Muscle of leg (tissue), 11 donors: ENCODE data around the gene TLE3. TPM values are rescaled to one million over a fixed set of nuclear protein-coding genes. Genes with fewer than 3 reads are reported as not detected.
"Not testable (repeated sequence)": the region's sequence is repeated elsewhere in the genome, so short reads cannot be mapped to it uniquely, and the experiment has no call there.

Experiments
- DNase-seq: peaks from one replicate; pipeline ENCODE4 v3.0.0; 2013
- H3K27ac ChIP-seq: one replicate; pipeline ENCODE4 v1.5.1; 2013; ENCODE audit warnings: mild to moderate bottlenecking, low read length, control low read depth
- H3K27me3 ChIP-seq: one replicate; pipeline ENCODE4 v1.6.1; 2013; ENCODE audit warnings: low read length; ENCODE audit not compliant: control insufficient read depth, insufficient read depth
- H3K36me3 ChIP-seq: one replicate; pipeline ENCODE4 v1.6.1; 2013; ENCODE audit warnings: low read length; ENCODE audit not compliant: control insufficient read depth, insufficient read depth
- H3K4me1 ChIP-seq: one replicate; pipeline ENCODE4 v1.6.1; 2013; ENCODE audit warnings: low read length; ENCODE audit not compliant: control insufficient read depth, insufficient read depth
- H3K4me3 ChIP-seq: one replicate; pipeline ENCODE4 v1.5.1; 2013; ENCODE audit warnings: low read length, control low read depth
- H3K9me3 ChIP-seq: replicated peaks from 2 replicates; pipeline ENCODE4 v1.6.1; 2013; ENCODE audit warnings: low read depth, low read length; ENCODE audit not compliant: control insufficient read depth
- WGBS: methylation state at CpG from one replicate; pipeline ENCODE4 v1.1.5; 2013; ENCODE audit warnings: missing lambda C conversion rate; ENCODE audit not compliant: insufficient coverage; 5-methylcytosine and 5-hydroxymethylcytosine counted together
- polyA plus RNA-seq, 8 donors: library from polyadenylated mRNA; unstranded; fragments of 120-200 nt; gene quantifications; one replicate each; pipeline versions ENCODE4 v1.2.1 to v1.2.3, GENCODE V29; 2013; ENCODE audit warnings: inconsistent platforms in 1 of 8, low replicate concordance in 1 of 8; ENCODE audit not compliant: insufficient read length in 8 of 8, insufficient read depth in 1 of 8
- total RNA-seq: library from RNA; stranded (reverse); fragments of 120-200 nt; gene quantifications from one replicate; pipeline ENCODE4 v1.2.4, GENCODE V29; 2013

TLE3 gene
- total and polyA plus RNA-seq, 9 donors: 18.6 to 35.6 (median 28.9) TPM

- H3K36me3 ChIP-seq: no peaks in the 10 kb centered on the region
- no peak overlapping the region for H3K27ac ChIP-seq
- H3K4me1 ChIP-seq: peaks cover 22% of the 10 kb centered on the region
- no peak overlapping the region for H3K4me3 ChIP-seq
- WGBS: 48% methylated on average over 10 of the region's 12 CpGs
- no peaks in the 10 kb centered on the region for H3K9me3 ChIP-seq
- H3K27me3 ChIP-seq: peaks cover 26% of the 10 kb centered on the region
- peak; percentile 60 for DNase-seq
Measured at GRCh38 chr15:70140543-70141375, 43.0 kb upstream of the TLE3 start.

- no peak overlapping the region for H3K27ac ChIP-seq
- H3K36me3 ChIP-seq: no peaks in the 10 kb centered on the region
- peaks cover 22% of the 10 kb centered on the region for H3K4me1 ChIP-seq
- peaks cover 26% of the 10 kb centered on the region for H3K27me3 ChIP-seq
- 94% methylated on average over 3 of the region's 5 CpGs for WGBS
- H3K9me3 ChIP-seq: no peaks in the 10 kb centered on the region
- DNase-seq: no peak
- H3K4me3 ChIP-seq: no peak overlapping the region
Measured at GRCh38 chr15:70140025-70140542, 42.4 kb upstream of the TLE3 start.

- WGBS: 80% methylated on average over 1 of the region's 4 CpGs
- Histone ChIP-seq H3K4me3 (no peak overlapping the region), H3K27me3 (peaks cover 22% of the 10 kb centered on the region), H3K4me1 (peaks cover 30% of the 10 kb centered on the region), H3K27ac (no peak overlapping the region), H3K9me3 (no peaks in the 10 kb centered on the region), H3K36me3 (no peaks in the 10 kb centered on the region)
- DNase-seq: no peak
Measured at GRCh38 chr15:70137967-70138366, 40.2 kb upstream of the TLE3 start.

DNA sequence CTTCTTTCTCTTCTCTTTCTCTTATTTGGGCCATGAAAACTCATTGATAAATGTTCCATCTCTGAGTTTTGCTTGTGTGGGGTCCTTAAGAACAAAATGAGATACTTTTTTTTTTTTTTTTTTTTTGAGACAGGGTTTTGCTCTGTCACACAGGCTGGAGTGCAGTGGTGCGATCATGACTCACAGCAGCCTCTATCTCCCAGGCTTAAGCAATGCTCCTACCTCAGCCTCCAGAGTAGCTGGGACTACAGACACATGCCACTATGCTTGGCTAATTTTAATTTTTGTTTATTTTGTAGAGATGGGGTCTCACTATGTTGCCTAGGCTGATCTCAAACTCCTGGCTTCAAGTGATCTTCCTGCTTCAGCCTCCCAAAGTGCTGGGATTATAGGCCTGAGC lies 39.3 kb upstream of the TLE3 start:
- H3K4me3 ChIP-seq, H3K36me3 ChIP-seq, H3K9me3 ChIP-seq, H3K27ac ChIP-seq, DNase-seq: not testable (repeated sequence)
- H3K27me3 ChIP-seq: peaks cover 22% of the 10 kb centered on the region
- WGBS: 100% methylated on average over 1 of the region's 1 CpG
- H3K4me1 ChIP-seq: peaks cover 34% of the 10 kb centered on the region

DNA sequence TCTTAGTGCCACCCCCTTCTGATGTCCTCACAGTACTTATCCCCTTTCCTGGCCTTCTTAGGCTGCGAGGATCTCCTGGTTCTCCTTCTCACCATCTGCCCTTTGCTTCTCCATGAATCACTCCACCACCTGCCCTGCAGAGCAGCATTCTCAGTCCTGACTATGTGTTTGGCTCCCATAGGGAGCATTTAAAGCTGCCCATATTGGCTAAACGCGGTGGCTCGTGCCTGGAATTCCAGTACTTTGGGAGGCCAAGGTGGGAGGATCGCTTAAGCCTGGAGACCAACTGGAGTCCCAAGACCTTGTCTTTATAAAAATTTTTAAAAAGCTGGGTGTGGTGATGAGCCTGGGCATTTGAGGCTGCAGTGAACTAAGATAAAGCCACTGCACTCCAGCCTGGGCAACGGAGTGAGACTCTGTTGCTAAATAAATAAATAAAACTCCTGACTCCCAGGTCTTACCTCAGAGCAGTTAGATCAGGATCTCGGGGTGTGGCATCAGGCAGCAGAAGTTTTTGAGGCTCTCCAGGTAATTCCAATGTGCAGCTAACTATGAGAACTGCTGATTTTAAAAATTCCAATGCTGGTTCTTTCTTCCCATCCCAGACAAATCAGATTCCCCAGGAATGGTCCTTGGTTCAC lies 36.2 kb upstream of the TLE3 start:
- WGBS: 86% methylated on average over 6 of the region's 7 CpGs
- H3K4me3 ChIP-seq: no peak overlapping the region
- peaks cover 34% of the 10 kb centered on the region for H3K4me1 ChIP-seq
- H3K27ac ChIP-seq: no peak overlapping the region
- H3K9me3 ChIP-seq: no peaks in the 10 kb centered on the region
- H3K27me3 ChIP-seq: peaks cover 13% of the 10 kb centered on the region
- no peaks in the 10 kb centered on the region for H3K36me3 ChIP-seq
- DNase-seq: no peak

GRCh38 chr15:70133296-70133695 lies 35.6 kb upstream of the TLE3 start:
- no peak overlapping the region for H3K4me3 ChIP-seq
- peaks cover 34% of the 10 kb centered on the region for H3K4me1 ChIP-seq
- DNase-seq: peak; percentile 81
- 48% methylated on average over 3 of the region's 6 CpGs for WGBS
- H3K27me3 ChIP-seq: peaks cover 9% of the 10 kb centered on the region
- H3K27ac ChIP-seq: peak overlapping the region; percentile 31
- no peaks in the 10 kb centered on the region for H3K36me3 ChIP-seq
- H3K9me3 ChIP-seq: no peaks in the 10 kb centered on the region

DNA sequence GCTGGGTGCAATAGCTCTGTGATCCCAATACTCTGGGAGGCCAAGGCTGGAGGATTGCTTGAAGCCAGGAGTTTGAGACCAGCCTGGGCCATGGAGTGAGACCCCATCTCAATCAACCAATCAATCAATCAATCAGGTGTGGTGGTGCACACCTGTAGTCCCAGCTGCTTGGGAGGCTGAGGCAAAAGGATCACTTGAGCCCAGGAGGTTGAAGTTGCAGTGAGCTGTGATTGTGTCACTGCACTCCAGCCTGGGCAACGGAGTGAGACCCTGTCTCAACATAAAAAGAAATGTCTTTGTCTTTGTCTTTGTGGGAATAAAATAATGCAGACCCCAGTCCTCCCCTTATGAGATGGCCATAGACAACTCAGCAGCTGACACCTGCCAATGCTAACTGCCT lies 34.9 kb upstream of the TLE3 start:
- WGBS: no CpG with 5 or more reads among the region's 1 CpG
- Histone ChIP-seq H3K36me3 (no peaks in the 10 kb centered on the region), H3K4me3 (no peak overlapping the region), H3K9me3 (no peaks in the 10 kb centered on the region), H3K27me3 (peaks cover 6% of the 10 kb centered on the region), H3K4me1 (peaks cover 34% of the 10 kb centered on the region), H3K27ac (peak overlapping the region; percentile 47)
- DNase-seq: no peak

DNA sequence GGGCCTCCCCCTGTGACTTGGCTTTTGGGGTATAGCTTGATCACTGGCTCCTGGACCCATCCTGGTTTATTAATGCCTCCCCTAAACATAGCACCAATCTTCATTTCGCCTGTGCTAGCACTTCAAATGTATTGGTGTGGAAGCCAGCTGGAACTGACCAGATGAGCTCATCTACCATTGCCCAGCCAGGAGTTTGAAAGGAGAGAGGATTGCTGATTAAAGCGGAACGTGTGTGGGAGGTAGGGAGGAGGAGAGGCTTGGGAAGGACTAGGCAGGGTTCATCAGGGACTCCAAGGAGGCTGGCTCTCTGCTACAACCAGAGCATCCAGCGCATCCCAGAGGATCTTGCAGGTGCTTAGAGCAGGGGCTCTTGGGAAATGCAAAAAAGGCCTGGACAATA lies 34.4 kb upstream of the TLE3 start:
- no peak overlapping the region for H3K4me3 ChIP-seq
- peaks cover 34% of the 10 kb centered on the region for H3K4me1 ChIP-seq
- DNase-seq: peak; percentile 93
- peaks cover 6% of the 10 kb centered on the region for H3K27me3 ChIP-seq
- no peaks in the 10 kb centered on the region for H3K9me3 ChIP-seq
- H3K27ac ChIP-seq: peak overlapping the region; percentile 62
- no peaks in the 10 kb centered on the region for H3K36me3 ChIP-seq
- WGBS: 17% methylated on average over 2 of the region's 4 CpGs

DNA sequence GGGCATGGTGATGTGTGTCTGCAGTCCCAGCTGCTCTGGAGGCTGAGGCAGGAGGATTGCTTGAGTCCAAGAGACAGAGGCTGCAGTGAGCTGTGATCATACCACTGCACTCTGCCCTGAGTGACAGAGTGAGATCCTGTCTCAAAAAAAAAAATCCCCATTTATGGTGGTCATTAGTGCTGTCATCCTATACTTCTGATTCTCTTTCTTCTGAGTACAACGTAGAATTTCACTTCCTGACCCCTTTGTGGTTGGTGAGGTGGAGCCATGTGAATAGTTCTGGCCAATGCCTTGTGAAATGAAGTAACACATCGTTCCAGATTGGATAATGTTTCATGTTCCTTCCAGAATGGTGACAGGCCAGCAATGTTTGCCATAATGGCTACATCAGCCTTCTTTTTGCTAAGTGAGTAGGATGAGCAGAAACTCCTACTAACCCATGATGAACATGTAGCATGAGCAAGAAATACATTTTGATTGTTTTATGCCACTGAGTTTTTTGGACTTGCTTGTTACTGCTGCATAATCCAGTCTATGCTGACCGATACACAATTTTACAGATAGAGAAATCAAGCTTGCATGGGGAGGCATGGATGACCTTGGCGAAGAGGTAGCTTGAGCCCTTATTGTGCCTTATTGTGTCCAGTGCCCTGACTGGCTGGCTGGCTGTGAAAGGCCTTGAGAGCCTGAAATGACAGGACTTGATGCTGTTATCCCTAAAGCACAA lies 30.9 kb upstream of the TLE3 start:
- Histone ChIP-seq H3K4me3 (no peak overlapping the region), H3K36me3 (no peaks in the 10 kb centered on the region), H3K9me3 (no peaks in the 10 kb centered on the region), H3K27me3 (peaks cover 12% of the 10 kb centered on the region), H3K27ac (no peak overlapping the region), H3K4me1 (peaks cover 36% of the 10 kb centered on the region)
- WGBS: 75% methylated on average over 2 of the region's 4 CpGs
- no peak for DNase-seq
